Uterus (tissue), 4 donors: ENCODE results near the gene SPINT3. TPM values are rescaled to one million over a fixed set of nuclear protein-coding genes. Genes with fewer than 3 reads are reported as not detected.

Source experiments
- DNase-seq, 2 donors: peaks; one replicate each; pipeline ENCODE4 v3.0.0-alpha.2; 2019 to 2020
- H3K27ac ChIP-seq, 2 donors: fragments of 200-600 bp; sonication (generic); 1 replicate in 1 of 2; 2 replicates in 1 of 2; pipeline ENCODE4 v1.5.1; 2016 to 2018
- H3K27me3 ChIP-seq, 2 donors: fragments of 200-600 bp; sonication (generic); one replicate each; pipeline ENCODE4 v1.5.1; 2018 to 2019; ENCODE audit warnings: control low read depth in 1 of 2
- H3K36me3 ChIP-seq, 2 donors: fragments of 200-600 bp; sonication (generic); one replicate each; pipeline ENCODE4 v1.5.1; 2019; ENCODE audit warnings: control low read depth in 1 of 2
- H3K4me1 ChIP-seq, 2 donors: fragments of 200-600 bp; sonication (generic); one replicate each; pipeline ENCODE4 v1.5.1; 2018 to 2019; ENCODE audit warnings: control low read depth in 1 of 2
- H3K4me3 ChIP-seq, 2 donors: fragments of 200-600 bp; sonication (generic); 1 replicate in 1 of 2; 2 replicates in 1 of 2; pipeline ENCODE4 v1.5.1; 2018 to 2019; ENCODE audit warnings: mild to moderate bottlenecking in 1 of 2
- H3K9me3 ChIP-seq, 2 donors: fragments of 200-600 bp; sonication (generic); one replicate each; pipeline ENCODE4 v1.5.1; 2019; ENCODE audit warnings: control low read depth in 1 of 2
- CTCF ChIP-seq, 4 experiments: fragments of 200-600 bp in 2 of 4; fragments of 450-650 bp in 2 of 4; sonication (generic) in 2 of 4; IDR thresholded peaks; one replicate each; pipeline ENCODE4 v1.5.1; 2016 to 2019; ENCODE audit warnings: antibody characterized with exemption in 4 of 4, mild to moderate bottlenecking in 2 of 4, moderate library complexity in 1 of 4
- POLR2A ChIP-seq, 2 donors: fragments of 450-650 bp; IDR thresholded peaks; one replicate each; pipeline ENCODE4 v1.6.1; 2016; ENCODE audit warnings: antibody characterized with exemption in 2 of 2, mild to moderate bottlenecking in 1 of 2, moderate library complexity in 1 of 2
- intact Hi-C: fragments of 100-400 bp; cut with DNase I; formaldehyde crosslinking; loops from one replicate; pipeline ENCODE4 v1.15.1; 2023; ENCODE audit warnings: low total_unique reads
- total RNA-seq, 4 donors: library from RNA; depleted of rRNA in 3 of 4; stranded (reverse); fragments of >200 nt in 3 of 4; gene quantifications; one replicate each; pipeline versions ENCODE4 v1.1.0 to v1.2.4, GENCODE V29; 2014 to 2023
- donor health status: DM: yes; HTN: yes; CAD: no.

SPINT3 gene
- total RNA-seq, 4 donors from 2014 or later, result not detected

- H3K4me1 ChIP-seq, result no peaks in the 10 kb centered on the region
- no peak overlapping the region for H3K4me3 ChIP-seq
- H3K36me3 ChIP-seq, result no peaks in the 10 kb centered on the region
- no peak for DNase-seq
- TF ChIP-seq POLR2A (IDR thresholded peaks at IDR 0.05) (no peak), CTCF (IDR thresholded peaks at IDR 0.05) (no peak)
- H3K27me3 ChIP-seq, result no peaks in the 10 kb centered on the region
- intact Hi-C loops, result no loop called here
- H3K27ac ChIP-seq, result no peak overlapping the region
- no peaks in the 10 kb centered on the region for H3K9me3 ChIP-seq
These were observed 19.3 kb downstream of the SPINT3 start for GRCh38 chr20:45496166-45496565.

- Histone ChIP-seq H3K27ac (no peak overlapping the region), H3K4me1 (no peaks in the 10 kb centered on the region), H3K27me3 (no peaks in the 10 kb centered on the region), H3K36me3 (no peaks in the 10 kb centered on the region), H3K4me3 (no peak overlapping the region), H3K9me3 (no peaks in the 10 kb centered on the region)
- no peak for TF ChIP-seq CTCF (IDR thresholded peaks at IDR 0.05)
- no peak for TF ChIP-seq POLR2A (IDR thresholded peaks at IDR 0.05)
- intact Hi-C loops, result no loop called here
- no peak for DNase-seq
These were observed 19.9 kb downstream of the SPINT3 start for GRCh38 chr20:45495501-45495941.

- Histone ChIP-seq H3K27me3 (no peaks in the 10 kb centered on the region), H3K36me3 (no peaks in the 10 kb centered on the region), H3K9me3 (no peaks in the 10 kb centered on the region), H3K4me3 (no peak overlapping the region), H3K4me1 (no peaks in the 10 kb centered on the region), H3K27ac (no peak overlapping the region)
- no peak for TF ChIP-seq POLR2A (IDR thresholded peaks at IDR 0.05)
- intact Hi-C loops, result no loop called here
- no peak for DNase-seq
These were observed 26.3 kb downstream of the SPINT3 start for GRCh38 chr20:45489083-45489531.

- Histone ChIP-seq H3K27me3 (no peaks in the 10 kb centered on the region), H3K9me3 (no peaks in the 10 kb centered on the region), H3K36me3 (no peaks in the 10 kb centered on the region), H3K27ac (no peak overlapping the region), H3K4me3 (no peak overlapping the region), H3K4me1 (no peaks in the 10 kb centered on the region)
- no peak for DNase-seq
- intact Hi-C loops, result no loop called here
- TF ChIP-seq CTCF (IDR thresholded peaks at IDR 0.05) (no peak), POLR2A (IDR thresholded peaks at IDR 0.05) (no peak)
These were observed 28.2 kb downstream of the SPINT3 start for GRCh38 chr20:45487231-45487635.

GRCh38 chr20:45485388-45485787 lies 30.0 kb downstream of the SPINT3 start:
- no peaks in the 10 kb centered on the region for H3K4me1 ChIP-seq
- H3K9me3 ChIP-seq, result no peaks in the 10 kb centered on the region
- intact Hi-C loops, result no loop called here
- TF ChIP-seq CTCF (IDR thresholded peaks at IDR 0.05), result no peak
- no peak for TF ChIP-seq POLR2A (IDR thresholded peaks at IDR 0.05)
- H3K36me3 ChIP-seq, result no peaks in the 10 kb centered on the region
- H3K27me3 ChIP-seq, result no peaks in the 10 kb centered on the region
- no peak overlapping the region for H3K4me3 ChIP-seq
- no peak overlapping the region for H3K27ac ChIP-seq
- no peak for DNase-seq

- intact Hi-C loops, result no loop called here
- H3K4me1 ChIP-seq, result no peaks in the 10 kb centered on the region
- no peak overlapping the region for H3K4me3 ChIP-seq
- no peaks in the 10 kb centered on the region for H3K36me3 ChIP-seq
- TF ChIP-seq CTCF (IDR thresholded peaks at IDR 0.05), result no peak
- no peak for TF ChIP-seq POLR2A (IDR thresholded peaks at IDR 0.05)
- H3K27me3 ChIP-seq, result no peaks in the 10 kb centered on the region
- no peaks in the 10 kb centered on the region for H3K9me3 ChIP-seq
- DNase-seq, result no peak
- no peak overlapping the region for H3K27ac ChIP-seq
These were observed 30.7 kb downstream of the SPINT3 start for GRCh38 chr20:45484676-45485075.
